ENCODE results near the gene EFNB2. TPM values are rescaled to one million over a fixed set of nuclear protein-coding genes. Genes with fewer than 3 reads are reported as not detected.

The EFNB2 gene
- total and polyA plus RNA-seq, 2 of the 8 experiments (the other 6 are each of a cell fraction or from before 2014, with no cell fraction given) = 8.2 to 12.0 TPM

DNA sequence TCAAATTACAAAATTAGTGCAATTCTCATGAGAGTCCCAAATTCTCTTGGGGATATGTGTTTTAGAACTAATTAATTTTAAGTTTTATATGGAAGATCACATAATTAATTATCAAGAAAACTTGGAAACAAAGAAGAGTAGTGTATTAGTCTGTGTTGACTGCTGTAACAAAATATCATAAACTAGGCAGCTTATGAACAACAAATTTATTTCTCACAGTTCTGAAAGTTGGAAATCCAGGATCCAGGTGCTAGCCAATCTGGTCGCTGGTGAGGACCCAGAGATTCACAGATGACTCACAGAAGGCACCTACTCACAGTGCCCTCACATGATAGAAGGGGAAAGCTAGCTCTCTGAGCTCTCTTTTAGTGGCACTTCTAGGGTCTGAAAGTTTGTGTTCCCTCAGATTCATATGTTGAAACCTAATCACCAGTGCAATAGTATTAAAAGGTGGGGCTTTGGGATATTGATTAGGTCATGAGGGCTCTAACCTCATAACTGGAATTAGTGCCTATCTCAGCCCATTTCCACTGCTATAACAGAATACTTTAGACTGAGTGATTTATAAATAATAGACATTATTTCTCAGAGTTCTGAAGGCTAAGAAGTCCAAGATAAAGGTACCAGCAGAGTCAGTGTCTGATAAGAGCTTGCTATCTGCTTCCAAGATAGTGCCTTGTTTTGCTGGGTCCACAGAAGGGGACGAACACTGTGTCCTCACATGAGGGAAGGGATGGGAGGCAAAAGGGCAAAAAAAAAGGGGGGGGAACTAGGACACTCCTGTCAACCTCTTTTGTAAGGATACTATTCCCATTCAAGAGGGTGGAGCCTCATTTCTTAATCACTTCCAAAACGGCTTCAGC, 34.0 kb upstream of the EFNB2 start:
- no peak overlapping the region for H2AK5ac ChIP-seq (ENCODE audit: low read depth, low read length)
- WGBS, 2 experiments (ENCODE audit: extremely low coverage in 1 of 2, insufficient coverage in 1 of 2, insufficient read length in 1 of 2, insufficient replicate concordance in 2 of 2, low coverage in 1 of 2, low lambda C conversion rate in 2 of 2, missing lambda C conversion rate in 1 of 2) = 88% methylated on average over 3 of the region's 3 CpGs; no CpG with 5 or more reads in 1 of the 2 experiments
- no peak overlapping the region for H2BK20ac ChIP-seq (ENCODE audit: low read length)
- peaks cover 5% of the 10 kb centered on the region for H3K23me2 ChIP-seq (ENCODE audit: low read depth, low read length)
- no peaks in the 10 kb centered on the region for H3K27me3 ChIP-seq (replicated peaks in 1 of 4; ENCODE audit: control insufficient read depth in 3 of 4, extremely low read depth in 1 of 4, insufficient read depth in 3 of 4, low read length in 3 of 4)
- H3K23ac ChIP-seq (ENCODE audit: insufficient read length) = no peak overlapping the region
- no peak overlapping the region for H2BK12ac ChIP-seq (ENCODE audit: low read depth, low read length)
- no peak overlapping the region for H2BK120ac ChIP-seq (replicated peaks; ENCODE audit: low read depth, low read length)
- ChIA-PET CTCF (ENCODE audit: partially characterized antibody) (interaction anchor here (0.6 to 2.1 kb wide), 4 partner anchors 16 to 1998 kb away, joined by 3 to 10 read pairs (median 3); no protein-coding TSS in a partner anchor), POLR2A (ENCODE audit: partially characterized antibody) (interaction anchor here (1.4 kb wide), 1 partner anchor 34 kb away, joined by 5 read pairs; the partner anchor contains the start of gene EFNB2)
- H3K4me2 ChIP-seq (ENCODE audit: insufficient read depth in 1 of 2, low read depth in 2 of 2, low read length in 2 of 2) = peak overlapping the region in 1 of 2 experiments; percentile 26; a peak in 2 of 4 replicates
- H3K4me1 ChIP-seq (replicated peaks in 1 of 4; ENCODE audit: control insufficient read depth in 3 of 4, insufficient read depth in 4 of 4, low read length in 3 of 4) = peaks cover 4 to 13% (median 6%) of the 10 kb centered on the region in 4 experiments; a peak in 5 of 7 replicates
- no peak overlapping the region for H2BK15ac ChIP-seq (ENCODE audit: low read length)
- no peak overlapping the region; the same call in 1 of the 2 replicates for H4K8ac ChIP-seq (ENCODE audit: extremely low read depth, insufficient read depth, low read length)
- H3K27ac ChIP-seq (ENCODE audit: low read depth, low read length) = no peak overlapping the region
- H3K79me2 ChIP-seq (ENCODE audit: control insufficient read depth in 1 of 2, insufficient read depth in 2 of 2, low read length in 2 of 2) = peaks cover 34 to 45% of the 10 kb centered on the region in 2 experiments
- no peaks in the 10 kb centered on the region for H3K36me3 ChIP-seq (ENCODE audit: control insufficient read depth in 2 of 4, insufficient read depth in 4 of 4, low read length in 3 of 4)
- FAIRE-seq (no peak), DNase-seq (ENCODE audit: low read depth in 1 of 2, low spot score in 2 of 2) (no peak)
- H3K79me1 ChIP-seq (ENCODE audit: low read depth, low read length) = no peaks in the 10 kb centered on the region
- H3K56ac ChIP-seq (replicated peaks; ENCODE audit: insufficient read length, low read depth, low read length) = no peak overlapping the region
- no peaks in the 10 kb centered on the region for H3K9me3 ChIP-seq (ENCODE audit: insufficient read depth in 2 of 2, low read depth in 1 of 2, low read length in 1 of 2)
- H4K91ac ChIP-seq (replicated peaks; ENCODE audit: insufficient read length, low read length) = no peak overlapping the region
- H3K14ac ChIP-seq (ENCODE audit: insufficient read length) = no peak overlapping the region
- H2AFZ ChIP-seq (ENCODE audit: low read length) = peak overlapping the region; percentile 6; the same call in 1 of the 2 replicates
- no peak overlapping the region for H3K18ac ChIP-seq (ENCODE audit: extremely low read depth, low read length)
- no peak overlapping the region; a peak in 1 of 7 replicates for H3K9ac ChIP-seq (replicated peaks in 1 of 4; ENCODE audit: extremely low read depth in 1 of 4, low read depth in 3 of 4, low read length in 3 of 4)
- peaks cover 21 to 22% of the 10 kb centered on the region in 2 experiments for H4K20me1 ChIP-seq (replicated peaks in 1 of 2; ENCODE audit: control insufficient read depth in 1 of 2, insufficient read depth in 2 of 2, low read length in 2 of 2)
- H2BK5ac ChIP-seq (ENCODE audit: low read depth, low read length) = no peak overlapping the region
- no peak overlapping the region for H3K4ac ChIP-seq (replicated peaks; ENCODE audit: insufficient read length, low read depth, low read length)
- no peak overlapping the region for H4K5ac ChIP-seq (ENCODE audit: insufficient read length, low read depth, low read length)
- H3K4me3 ChIP-seq (ENCODE audit: extremely low read depth in 1 of 4, insufficient read depth in 2 of 4, low read depth in 3 of 4, low read length in 4 of 4) = 0 out of 8 replicates have a peak overlapping the region, but pooled peaks of 1 of the 4 experiments have one; percentile 24

Measured in H1 (cell line).